ENCODE data around the gene TUBA1C. TPM values are rescaled to one million over a fixed set of nuclear protein-coding genes. Genes with fewer than 3 reads are reported as not detected.

Gene TUBA1C
- total and polyA plus RNA-seq, 9 of the 15 experiments (the other 6 are each of a cell fraction or from before 2014, with no cell fraction given) = 755 to 3,012 (median 914) TPM

DNA sequence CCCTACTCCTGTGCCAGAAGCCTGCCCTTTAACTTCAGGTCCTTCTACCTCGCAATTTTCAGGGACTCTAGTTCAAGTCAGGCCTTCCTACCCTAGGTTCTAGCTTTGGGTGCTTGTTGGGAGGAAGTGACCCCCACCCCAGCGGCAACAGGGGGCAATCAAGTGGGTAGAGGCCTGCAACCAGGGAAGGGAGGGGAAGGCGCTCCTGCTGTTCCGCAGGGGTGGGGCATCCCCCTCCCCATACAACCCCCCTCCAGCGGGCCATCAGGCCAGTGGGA, 29.9 kb downstream of the TUBA1C start (continued):
- TF ChIP-seq UBTF (IDR thresholded peaks at IDR 0.05; ENCODE audit: borderline replicate concordance in 1 of 2, low read depth in 2 of 2, low read length in 2 of 2) (no peak), CTCF (IDR thresholded peaks at IDR 0.05 in 2 of 3, conservative IDR thresholded peaks at IDR 0.05 in 1 of 3; ENCODE audit: insufficient read depth in 2 of 3, low read depth in 1 of 3, low read length in 3 of 3) (no peak), ELF1 (tag; IDR thresholded peaks at IDR 0.05) (no peak), ELK1 (CRISPR knock-in tag; IDR thresholded peaks at IDR 0.05) (no peak), SETDB1 (IDR thresholded peaks at IDR 0.05; ENCODE audit: low read length) (no peak), XRCC5 (IDR thresholded peaks at IDR 0.05; ENCODE audit: low read depth, low read length) (no peak)
- TF ChIP-seq, protein P1, sequence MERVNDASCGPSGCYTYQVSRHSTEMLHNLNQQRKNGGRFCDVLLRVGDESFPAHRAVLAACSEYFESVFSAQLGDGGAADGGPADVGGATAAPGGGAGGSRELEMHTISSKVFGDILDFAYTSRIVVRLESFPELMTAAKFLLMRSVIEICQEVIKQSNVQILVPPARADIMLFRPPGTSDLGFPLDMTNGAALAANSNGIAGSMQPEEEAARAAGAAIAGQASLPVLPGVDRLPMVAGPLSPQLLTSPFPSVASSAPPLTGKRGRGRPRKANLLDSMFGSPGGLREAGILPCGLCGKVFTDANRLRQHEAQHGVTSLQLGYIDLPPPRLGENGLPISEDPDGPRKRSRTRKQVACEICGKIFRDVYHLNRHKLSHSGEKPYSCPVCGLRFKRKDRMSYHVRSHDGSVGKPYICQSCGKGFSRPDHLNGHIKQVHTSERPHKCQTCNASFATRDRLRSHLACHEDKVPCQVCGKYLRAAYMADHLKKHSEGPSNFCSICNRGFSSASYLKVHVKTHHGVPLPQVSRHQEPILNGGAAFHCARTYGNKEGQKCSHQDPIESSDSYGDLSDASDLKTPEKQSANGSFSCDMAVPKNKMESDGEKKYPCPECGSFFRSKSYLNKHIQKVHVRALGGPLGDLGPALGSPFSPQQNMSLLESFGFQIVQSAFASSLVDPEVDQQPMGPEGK (CRISPR knock-in tag; IDR thresholded peaks at IDR 0.05; ENCODE audit: borderline replicate concordance) = no peak

Measured in K562 (cell line).